GM12891 (cell line): ENCODE results near the gene KMT5C.

ENCODE experiments used
- DNase-seq: peaks from one replicate; pipeline ENCODE4 v3.0.0; 2011; ENCODE audit warnings: low spot score; ENCODE audit not compliant: insufficient read length
- FAIRE-seq: peaks from 2 replicates; lab custom pipeline; 2011; peaks lifted over from hg19 to GRCh38; lab: Jason Lieb, UNC
- PAX5 ChIP-seq: IDR thresholded peaks from 2 replicates; pipeline ENCODE4 v1.6.1; 2011; ENCODE audit warnings: low read length, moderate library complexity, mild to moderate bottlenecking; ENCODE audit not compliant: insufficient read depth, severe bottlenecking
- POLR2A ChIP-seq: IDR thresholded peaks from 2 replicates; pipeline ENCODE4 v1.6.1; 2011; ENCODE audit warnings: low read depth, low read length, control low read depth
- POLR2AphosphoS5 ChIP-seq: IDR thresholded peaks from 2 replicates; pipeline ENCODE4 v1.6.1; 2011; ENCODE audit warnings: low read depth, low read length, control low read depth
- POU2F2 ChIP-seq: IDR thresholded peaks from 2 replicates; pipeline ENCODE4 v1.6.1; 2011; ENCODE audit warnings: low read depth, mild to moderate bottlenecking, control low read depth, low read length, moderate library complexity
- SPI1 ChIP-seq: IDR thresholded peaks from 2 replicates; pipeline ENCODE4 v1.6.1; 2011; ENCODE audit warnings: low read depth, low read length, control low read depth
- TAF1 ChIP-seq: IDR thresholded peaks from 2 replicates; pipeline ENCODE4 v1.6.1; 2011; ENCODE audit warnings: low read depth, low read length, control low read depth

Gene KMT5C

DNA sequence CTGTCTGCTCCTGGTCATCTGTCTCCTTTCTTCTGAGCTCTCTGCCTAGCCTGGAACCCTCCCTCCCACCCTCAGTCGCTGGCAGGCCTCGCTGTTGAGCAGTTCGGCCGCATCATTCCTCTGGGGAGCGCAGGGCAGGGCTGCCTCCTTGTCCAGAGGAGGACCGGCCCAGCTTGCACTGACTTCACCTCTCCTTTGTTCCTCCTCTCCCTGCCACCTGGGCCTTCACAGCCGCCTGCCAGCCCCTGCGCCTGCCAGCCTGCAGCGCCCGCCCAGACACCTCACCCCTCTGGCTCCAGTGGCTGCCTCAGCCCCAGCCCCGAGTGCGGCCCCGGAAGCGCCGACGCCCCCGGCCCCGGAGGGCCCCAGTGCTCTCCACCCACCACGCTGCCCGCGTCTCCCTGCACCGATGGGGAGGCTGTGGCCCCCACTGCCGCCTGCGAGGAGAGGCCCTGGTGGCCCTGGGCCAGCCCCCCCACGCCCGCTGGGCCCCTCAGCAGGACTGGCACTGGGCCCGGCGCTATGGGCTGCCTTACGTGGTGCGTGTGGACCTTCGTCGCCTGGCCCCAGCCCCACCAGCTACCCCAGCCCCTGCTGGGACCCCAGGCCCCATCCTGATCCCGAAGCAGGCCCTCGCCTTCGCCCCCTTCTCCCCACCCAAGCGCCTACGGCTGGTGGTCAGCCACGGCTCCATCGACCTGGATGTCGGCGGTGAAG, 7.2 kb downstream of the KMT5C start:
- no peak for DNase-seq
- TF ChIP-seq SPI1, result no peak
- no peak for TF ChIP-seq TAF1
- no peak for TF ChIP-seq POLR2A
- no peak for TF ChIP-seq POU2F2
- no peak for TF ChIP-seq POLR2AphosphoS5
- no peak for TF ChIP-seq PAX5
- FAIRE-seq, result no peak

DNA sequence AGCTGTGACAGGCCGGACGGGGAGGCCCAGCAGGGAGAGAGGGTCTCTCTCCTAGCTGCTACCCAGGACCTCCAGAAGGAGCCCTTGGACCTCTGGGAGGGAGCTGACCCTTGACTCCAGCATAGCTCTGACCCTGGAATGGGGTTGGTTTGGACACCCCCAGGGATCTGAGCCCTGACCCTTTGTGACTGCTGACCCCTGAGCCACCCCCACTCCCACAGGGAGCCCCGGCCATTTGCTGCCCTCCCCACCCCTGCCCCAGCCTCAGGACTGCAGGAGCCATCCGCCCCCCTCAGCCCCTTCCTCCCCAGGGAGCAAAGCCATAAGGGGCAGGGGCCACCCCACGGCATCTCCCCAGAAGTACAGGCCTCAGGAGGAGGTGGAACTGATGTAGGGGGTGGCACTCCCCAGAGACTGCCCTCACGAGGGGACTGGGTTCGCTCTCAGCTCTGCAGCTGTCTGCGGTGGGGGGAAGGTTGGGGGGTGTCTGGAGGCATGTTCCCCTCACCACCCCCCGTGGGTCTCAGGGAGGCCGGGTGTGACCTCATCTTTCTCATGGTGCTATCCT, 7.8 kb downstream of the KMT5C start:
- FAIRE-seq (no peak), DNase-seq (no peak)
- no peak for TF ChIP-seq POLR2AphosphoS5
- no peak for TF ChIP-seq SPI1
- TF ChIP-seq PAX5, result no peak
- no peak for TF ChIP-seq POLR2A
- no peak for TF ChIP-seq POU2F2
- no peak for TF ChIP-seq TAF1

DNA sequence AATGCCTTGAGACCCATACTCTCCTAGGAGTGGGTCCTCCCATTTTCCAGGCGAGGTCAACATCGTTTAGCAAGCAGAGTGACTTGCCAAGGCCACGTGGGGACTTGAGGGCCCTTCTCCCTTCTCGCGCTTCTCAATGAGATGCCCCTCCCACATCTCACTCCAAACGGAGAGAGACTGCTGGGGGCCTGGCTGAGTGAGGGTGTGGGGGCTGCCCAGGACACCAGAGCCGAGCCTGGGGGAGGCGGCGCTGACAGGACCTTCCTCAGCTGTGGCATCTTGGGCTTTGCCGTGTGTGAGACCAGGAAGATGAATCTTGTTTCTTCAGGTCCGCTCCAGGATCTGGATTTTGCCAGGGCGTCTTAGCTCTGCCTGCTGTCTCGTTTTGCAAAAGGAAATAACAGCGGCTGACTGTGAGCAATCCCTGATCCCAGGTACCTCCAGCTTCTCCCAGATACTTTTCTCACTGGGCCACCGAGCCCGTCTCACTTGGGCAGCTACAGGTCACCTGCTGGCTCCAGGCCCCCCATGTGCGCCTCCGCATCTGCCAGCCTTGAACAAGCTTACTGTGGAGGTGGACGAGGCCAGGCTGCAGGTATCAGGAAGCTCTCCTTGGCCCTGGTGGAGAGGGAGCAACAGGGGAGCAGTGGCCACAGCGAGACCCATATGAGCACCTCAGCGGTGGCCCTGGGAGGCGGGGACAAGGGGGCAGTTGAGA, 8.8 kb downstream of the KMT5C start:
- DNase-seq (no peak), FAIRE-seq (no peak)
- no peak for TF ChIP-seq POLR2A
- TF ChIP-seq SPI1, result no peak
- TF ChIP-seq PAX5, result no peak
- TF ChIP-seq POU2F2, result no peak
- no peak for TF ChIP-seq POLR2AphosphoS5
- no peak for TF ChIP-seq TAF1

DNA sequence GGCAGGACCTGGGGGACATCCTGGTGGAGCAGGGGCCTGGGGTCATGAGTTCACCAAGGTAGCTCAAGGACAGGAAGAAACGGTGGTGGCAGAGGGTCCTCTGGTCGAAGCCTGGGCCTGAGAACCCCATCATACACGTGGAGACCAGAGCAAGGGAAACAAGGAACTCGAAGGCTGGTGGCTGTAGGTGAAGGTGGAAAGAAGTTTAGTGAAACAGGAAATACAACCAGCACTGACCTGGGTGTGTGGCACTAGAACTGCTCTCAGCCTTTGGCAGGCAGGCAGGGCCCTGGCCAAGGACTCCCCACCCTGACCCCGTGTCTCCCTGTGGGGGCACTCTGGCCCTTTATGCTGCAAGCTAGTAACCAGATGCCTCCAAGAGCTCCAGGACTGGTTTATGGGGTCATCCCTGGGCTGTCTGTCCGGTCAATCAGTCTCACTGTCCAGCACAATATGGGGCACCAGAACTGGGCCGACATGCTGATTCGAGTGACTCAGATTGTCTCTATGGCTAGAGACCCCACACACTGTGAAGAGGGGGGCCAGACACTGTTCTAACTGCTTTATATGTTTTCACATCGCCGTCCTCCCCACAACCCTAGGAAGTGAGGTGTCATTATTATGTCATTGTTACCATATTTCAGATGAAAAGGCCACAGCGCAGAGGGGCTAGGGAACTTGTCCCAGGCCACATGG, 11.1 kb downstream of the KMT5C start:
- FAIRE-seq (no peak), DNase-seq (no peak)
- TF ChIP-seq POLR2AphosphoS5, result no peak
- no peak for TF ChIP-seq POLR2A
- TF ChIP-seq PAX5, result no peak

DNA sequence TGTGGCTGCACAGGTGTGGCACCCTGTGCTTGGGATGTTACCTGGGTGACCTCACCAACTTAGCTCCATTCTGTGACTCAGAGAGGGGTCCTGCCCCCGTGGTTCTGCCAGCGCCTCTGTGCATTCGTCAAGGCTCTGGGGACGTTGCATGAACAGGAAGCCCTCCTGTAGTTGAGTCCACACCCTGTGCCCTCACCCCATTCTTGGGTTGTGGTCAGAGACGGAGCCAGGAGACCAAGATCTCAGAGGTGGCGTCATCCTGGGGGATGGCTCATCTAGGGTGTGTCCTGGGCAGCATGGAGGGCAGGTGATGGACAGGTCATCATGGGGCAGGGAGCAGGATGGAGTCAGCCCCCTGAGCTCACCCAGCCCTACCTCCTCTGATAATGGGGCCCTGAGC, 12.4 kb downstream of the KMT5C start:
- FAIRE-seq, result no peak
- TF ChIP-seq SPI1 (no peak), POLR2A (no peak), TAF1 (no peak), POU2F2 (no peak), POLR2AphosphoS5 (no peak), PAX5 (no peak)

DNA sequence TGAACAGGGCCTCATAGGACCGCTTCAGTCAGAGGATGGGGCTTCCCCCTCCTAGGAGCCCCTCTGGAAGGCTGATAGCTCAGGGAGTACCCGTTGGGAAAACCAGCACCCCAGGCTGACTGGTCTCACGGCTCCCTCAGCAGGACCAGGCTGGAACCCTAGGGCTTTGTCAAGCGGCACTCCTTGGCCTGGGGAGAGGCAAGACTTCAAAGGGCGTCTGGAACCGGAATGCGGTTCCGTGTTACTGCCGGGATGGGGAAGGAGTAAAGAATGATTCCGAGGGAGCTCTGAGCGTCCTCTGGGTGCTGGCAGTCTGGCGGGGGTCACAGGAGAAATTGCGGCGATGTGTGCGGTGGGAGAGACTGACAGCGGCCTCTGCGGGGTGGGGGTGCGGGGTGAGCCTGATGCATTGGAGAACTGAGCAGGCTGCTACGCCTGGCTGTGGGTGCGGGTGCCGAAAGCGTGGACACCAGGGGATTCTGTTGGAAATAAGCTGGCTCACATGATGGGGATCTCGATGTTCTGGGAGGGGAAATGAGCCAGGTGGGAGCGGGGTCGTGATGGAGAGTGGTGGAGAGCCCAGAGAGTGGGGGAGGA, 13.0 kb downstream of the KMT5C start:
- FAIRE-seq (no peak), DNase-seq (no peak)
- no peak for TF ChIP-seq POLR2AphosphoS5

More for the DNA sequence above, 12.4 kb downstream of the KMT5C start:
- DNase-seq, result no peak

DNA sequence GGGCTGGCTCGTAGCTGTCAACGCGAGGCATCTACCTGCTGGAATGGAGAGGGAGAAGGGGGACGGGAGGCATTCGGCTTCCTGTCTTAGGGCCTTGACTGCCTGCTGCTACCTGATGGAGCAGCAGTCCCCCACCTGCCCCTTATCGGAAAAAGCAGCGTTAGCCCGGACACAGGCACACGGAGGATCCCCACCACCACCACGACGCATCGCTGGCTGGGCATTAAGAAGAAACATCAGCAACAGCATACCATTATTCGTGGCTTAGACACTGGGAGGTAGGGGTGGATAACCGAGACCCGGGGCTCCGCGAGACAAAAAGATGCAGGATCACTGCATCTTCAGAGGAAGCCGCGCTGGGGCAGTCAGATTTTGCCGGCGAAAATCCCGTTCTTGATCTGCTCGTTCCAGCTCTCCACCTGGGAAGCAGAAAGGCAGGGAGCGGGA, 13.7 kb downstream of the KMT5C start:
- FAIRE-seq (peak; percentile 5), DNase-seq (no peak)
- TF ChIP-seq PAX5 (no peak), POLR2AphosphoS5 (no peak), POLR2A (no peak), SPI1 (no peak), POU2F2 (no peak), TAF1 (no peak)

DNA sequence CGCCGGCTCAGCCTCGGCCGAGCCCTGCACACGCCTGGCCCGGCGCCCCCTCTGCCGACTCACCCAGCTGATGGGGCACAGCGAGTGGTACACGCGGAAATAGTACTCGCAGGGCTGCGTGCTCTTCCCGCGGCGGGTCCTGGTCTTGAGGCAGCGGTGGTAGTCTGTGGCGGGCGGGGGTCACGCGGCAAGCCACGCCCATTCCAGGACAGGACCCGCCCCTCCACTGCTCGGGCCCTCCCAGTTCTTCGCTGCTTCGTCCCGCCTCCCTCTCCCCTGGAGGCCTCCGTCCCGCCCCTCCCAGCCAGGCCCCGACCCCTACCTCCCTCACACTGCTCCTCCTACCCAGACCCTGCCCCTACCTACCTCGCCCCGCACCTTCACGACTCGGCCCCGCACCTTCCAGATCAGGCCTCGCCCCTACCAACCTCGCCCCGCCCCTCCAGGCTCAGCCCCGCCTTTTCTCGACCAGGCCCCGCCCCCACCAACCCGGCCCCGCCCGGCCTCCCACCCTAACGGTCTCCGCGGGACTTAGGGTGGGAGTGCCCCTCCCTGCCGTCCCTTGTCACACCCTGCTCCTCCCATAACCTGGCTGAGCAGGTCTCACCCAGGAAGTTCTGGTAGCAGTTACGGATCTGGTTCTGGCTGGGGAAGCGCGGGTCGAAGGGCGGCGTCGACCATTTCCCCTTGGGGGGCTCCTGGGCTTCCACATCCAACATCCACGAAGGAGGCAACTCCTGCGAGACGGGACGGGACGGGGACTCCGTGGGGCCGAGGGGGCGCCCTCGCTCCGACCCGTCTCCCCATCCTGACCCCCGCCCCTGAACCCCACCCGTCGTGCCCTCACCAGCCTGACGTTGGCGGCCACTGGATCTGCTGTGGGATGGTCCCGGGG, 14.4 kb downstream of the KMT5C start:
- FAIRE-seq (peak; percentile 63), DNase-seq (peak; percentile 95)
- TF ChIP-seq PAX5 (no peak), POLR2A (no peak), POLR2AphosphoS5 (no peak), SPI1 (no peak), TAF1 (no peak), POU2F2 (no peak)

DNA sequence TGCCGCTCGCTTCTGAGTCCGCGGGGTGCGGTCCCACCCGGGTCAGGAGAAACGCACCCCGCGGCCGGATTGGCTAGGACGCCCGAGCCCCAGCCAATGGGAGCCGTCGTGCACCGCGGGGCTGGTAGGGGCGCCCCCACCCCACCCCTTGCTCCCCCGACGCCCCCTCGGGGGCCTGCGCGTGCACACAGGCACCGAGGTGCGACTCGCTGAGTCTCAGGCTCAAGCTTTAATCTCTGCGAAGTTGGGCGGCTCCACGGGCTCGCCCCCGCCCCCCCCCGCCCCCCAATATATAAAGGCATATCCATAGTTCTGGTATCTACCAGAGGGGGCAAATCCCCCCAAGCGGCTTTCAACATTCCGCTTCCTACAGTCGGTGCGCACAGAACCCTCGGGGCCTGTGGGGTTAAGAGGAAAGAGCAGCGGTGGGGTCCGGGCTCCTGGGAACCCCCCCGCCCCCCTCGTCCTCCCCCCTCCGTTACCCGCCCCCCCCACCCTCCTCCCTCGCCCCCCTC, 15.1 kb downstream of the KMT5C start, which contains the start of gene COX6B2:
Gene COX6B2, minus strand, starts transcription at position 22 of the 515 bp plus-strand sequence. CDS start 198 bp downstream, outside the sequence.
- no peak for FAIRE-seq
- DNase-seq, result no peak
- TF ChIP-seq POLR2A, result no peak
- no peak for TF ChIP-seq TAF1
- TF ChIP-seq POU2F2, result no peak
- no peak for TF ChIP-seq PAX5
- no peak for TF ChIP-seq SPI1
- TF ChIP-seq POLR2AphosphoS5, result no peak
